HepG2 (cell line): ENCODE data around the gene RHBDD2. TPM values are rescaled to one million over a fixed set of nuclear protein-coding genes. Genes with fewer than 3 reads are reported as not detected.

Experiments
- ELF3 ChIP-seq: IDR thresholded peaks from 2 replicates; pipeline ENCODE4 v1.6.1; 2016; ENCODE audit warnings: missing genetic modification reagents, missing compliant biosample characterization
- GATA4 ChIP-seq: sonication (generic); IDR thresholded peaks from 2 replicates; pipeline ENCODE4 v1.6.1; 2016; ENCODE audit warnings: antibody characterized with exemption, low read depth, borderline replicate concordance
- HCFC1 ChIP-seq: fragments of 150-350 bp; IDR thresholded peaks from 2 replicates; pipeline ENCODE4 v1.6.1; 2014; ENCODE audit warnings: low read depth, low read length
- HDAC1 ChIP-seq: sonication (generic); formaldehyde crosslinking; IDR thresholded peaks from 2 replicates; pipeline ENCODE4 v1.5.1; 2020; ENCODE audit warnings: mild to moderate bottlenecking, missing genetic modification reagents
- HINFP ChIP-seq: sonication (generic); formaldehyde crosslinking; IDR thresholded peaks from 2 replicates; pipeline ENCODE4 v1.4.0; 2020; ENCODE audit warnings: low read depth, mild to moderate bottlenecking, missing genetic modification reagents
- HMG20B ChIP-seq: conservative IDR thresholded peaks from 2 replicates; pipeline ENCODE4 v1.6.1; 2016; ENCODE audit warnings: missing genetic modification reagents, missing compliant biosample characterization
- HOMEZ ChIP-seq: IDR thresholded peaks from 2 replicates; pipeline ENCODE4 v1.6.1; 2016; ENCODE audit warnings: low read depth
- HOXD1 ChIP-seq: sonication (generic); formaldehyde crosslinking; IDR thresholded peaks from 2 replicates; pipeline ENCODE4 v1.5.0; 2020; ENCODE audit warnings: missing genetic modification reagents
- NFE2L2 ChIP-seq: fragments of 150-350 bp; IDR thresholded peaks from 2 replicates; pipeline ENCODE4 v1.6.1; 2014; ENCODE audit warnings: low read length
- NR2C2 ChIP-seq: sonication (generic); formaldehyde crosslinking; IDR thresholded peaks from 2 replicates; pipeline ENCODE4 v1.4.0; 2020; ENCODE audit warnings: missing genetic modification reagents, mild to moderate bottlenecking, moderate library complexity, borderline replicate concordance
- PATZ1 ChIP-seq: sonication (generic); formaldehyde crosslinking; IDR thresholded peaks from 2 replicates; pipeline ENCODE4 v1.4.0; 2020; ENCODE audit warnings: missing genetic modification reagents
- RBM22 ChIP-seq: fragments of 200-400 bp; formaldehyde crosslinking; optimal IDR thresholded peaks from 2 replicates; pipeline ENCODE3; 2017; ENCODE audit warnings: mild to moderate bottlenecking, low read length, moderate library complexity
- ZBTB21 ChIP-seq: sonication (generic); formaldehyde crosslinking; IDR thresholded peaks from 2 replicates; pipeline ENCODE4 v1.4.0; 2020; ENCODE audit warnings: missing genetic modification reagents
- ZMYM2 ChIP-seq: sonication (generic); formaldehyde crosslinking; IDR thresholded peaks from 2 replicates; pipeline ENCODE4 v1.8.0; 2022; ENCODE audit warnings: mild to moderate bottlenecking, missing genetic modification reagents
- ZNF207 ChIP-seq: fragments of 450-650 bp; IDR thresholded peaks from 2 replicates; pipeline ENCODE4 v1.6.1; 2016; ENCODE audit warnings: antibody characterized with exemption, borderline replicate concordance
- ZNF224 ChIP-seq: sonication (generic); formaldehyde crosslinking; IDR thresholded peaks from 2 replicates; pipeline ENCODE4 v1.5.0; 2020; ENCODE audit warnings: mild to moderate bottlenecking, missing genetic modification reagents
- ZNF24 ChIP-seq: fragments of 450-650 bp; IDR thresholded peaks from 2 replicates; pipeline ENCODE4 v1.6.1; 2017; ENCODE audit warnings: antibody characterized with exemption, mild to moderate bottlenecking
- ZNF83 ChIP-seq: sonication (generic); formaldehyde crosslinking; IDR thresholded peaks from 2 replicates; pipeline ENCODE4 v1.4.0; 2020; ENCODE audit warnings: missing genetic modification reagents, mild to moderate bottlenecking, borderline replicate concordance
- polyA plus RNA-seq, 8 experiments: library from polyadenylated mRNA; depleted of rRNA in 3 of 8; stranded (reverse) in 7 of 8; unstranded in 1 of 8; fragments of >200 nt; fragmentation: Illumina TruSeq in 4 of 8; extraction: Trizol in 4 of 8; gene quantifications; 2 replicates each; pipeline versions ENCODE4 v1.2.1 to v1.2.3, GENCODE V29; 2011 to 2016; ENCODE audit warnings: low read depth in 4 of 8, missing spikeins in 1 of 8, mixed read lengths in 1 of 8; ENCODE audit not compliant: insufficient read depth in 1 of 8
- total RNA-seq, 5 experiments: library from RNA; depleted of rRNA; stranded (reverse); fragments of >200 nt; fragmentation: Illumina TruSeq; extraction: Trizol; gene quantifications; 2 replicates each; pipeline ENCODE4 v1.2.3, GENCODE V29; 2016; ENCODE audit warnings: low read depth in 1 of 5
- TF ChIP-seq, protein P1 (sequence below): sonication (generic); formaldehyde crosslinking; IDR thresholded peaks from 2 replicates; pipeline ENCODE4 v1.4.0; 2020; ENCODE audit warnings: missing genetic modification reagents
- TF ChIP-seq, protein P2 (sequence below): sonication (generic); formaldehyde crosslinking; conservative IDR thresholded peaks from 2 replicates; pipeline ENCODE4 v1.4.0; 2020; ENCODE audit warnings: missing genetic modification reagents

The RHBDD2 gene
- total and polyA plus RNA-seq, 2 of the 13 experiments (the other 11 are each of a cell fraction or from before 2014, with no cell fraction given) = 23.1 to 26.4 TPM

DNA sequence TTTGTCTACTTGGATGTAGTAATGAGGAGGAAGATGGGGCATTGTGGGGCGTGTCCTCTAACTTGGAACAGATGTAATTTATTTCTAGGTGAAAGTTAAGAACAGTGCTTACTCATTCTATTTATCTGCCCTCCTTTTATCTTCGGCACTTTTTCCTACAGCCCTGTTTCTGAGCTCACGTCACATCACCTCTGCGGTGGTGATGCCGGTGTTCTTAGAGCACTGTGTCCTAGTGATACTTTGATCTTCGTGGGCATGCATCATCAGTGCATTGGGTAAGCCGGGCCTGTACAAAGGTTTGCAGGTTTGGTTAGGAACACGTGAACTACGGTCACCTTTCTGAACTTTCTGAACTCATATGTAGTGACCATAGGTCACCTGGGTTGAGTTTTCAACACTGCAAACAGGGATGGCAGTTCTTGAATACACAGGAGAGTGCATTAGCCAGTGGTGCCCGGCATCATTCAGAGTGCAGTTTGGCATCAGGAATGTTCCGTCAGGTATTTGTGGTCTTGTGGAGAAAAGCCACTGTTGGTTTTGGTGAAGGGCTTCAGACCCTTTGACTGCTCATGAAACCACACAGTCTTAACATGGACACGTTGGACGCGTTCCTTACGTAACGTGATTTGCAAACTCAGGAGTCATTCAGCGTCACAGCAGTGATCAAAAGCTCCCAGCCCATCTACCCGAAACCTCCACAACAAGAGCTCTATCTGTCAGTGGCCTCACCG, 41.8 kb downstream of the RHBDD2 start (continued):
- TF ChIP-seq NR2C2 (CRISPR knock-in tag) = peak; percentile 92
- peak; percentile 65 for TF ChIP-seq PATZ1 (CRISPR knock-in tag)
- TF ChIP-seq, protein P1, sequence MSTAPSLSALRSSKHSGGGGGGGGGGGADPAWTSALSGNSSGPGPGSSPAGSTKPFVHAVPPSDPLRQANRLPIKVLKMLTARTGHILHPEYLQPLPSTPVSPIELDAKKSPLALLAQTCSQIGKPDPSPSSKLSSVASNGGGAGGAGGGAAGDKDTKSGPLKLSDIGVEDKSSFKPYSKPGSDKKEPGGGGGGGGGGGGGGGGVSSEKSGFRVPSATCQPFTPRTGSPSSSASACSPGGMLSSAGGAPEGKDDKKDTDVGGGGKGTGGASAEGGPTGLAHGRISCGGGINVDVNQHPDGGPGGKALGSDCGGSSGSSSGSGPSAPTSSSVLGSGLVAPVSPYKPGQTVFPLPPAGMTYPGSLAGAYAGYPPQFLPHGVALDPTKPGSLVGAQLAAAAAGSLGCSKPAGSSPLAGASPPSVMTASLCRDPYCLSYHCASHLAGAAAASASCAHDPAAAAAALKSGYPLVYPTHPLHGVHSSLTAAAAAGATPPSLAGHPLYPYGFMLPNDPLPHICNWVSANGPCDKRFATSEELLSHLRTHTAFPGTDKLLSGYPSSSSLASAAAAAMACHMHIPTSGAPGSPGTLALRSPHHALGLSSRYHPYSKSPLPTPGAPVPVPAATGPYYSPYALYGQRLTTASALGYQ (CRISPR knock-in tag) = peak; percentile 97
- no peak for TF ChIP-seq ZNF207
- TF ChIP-seq, protein P2, sequence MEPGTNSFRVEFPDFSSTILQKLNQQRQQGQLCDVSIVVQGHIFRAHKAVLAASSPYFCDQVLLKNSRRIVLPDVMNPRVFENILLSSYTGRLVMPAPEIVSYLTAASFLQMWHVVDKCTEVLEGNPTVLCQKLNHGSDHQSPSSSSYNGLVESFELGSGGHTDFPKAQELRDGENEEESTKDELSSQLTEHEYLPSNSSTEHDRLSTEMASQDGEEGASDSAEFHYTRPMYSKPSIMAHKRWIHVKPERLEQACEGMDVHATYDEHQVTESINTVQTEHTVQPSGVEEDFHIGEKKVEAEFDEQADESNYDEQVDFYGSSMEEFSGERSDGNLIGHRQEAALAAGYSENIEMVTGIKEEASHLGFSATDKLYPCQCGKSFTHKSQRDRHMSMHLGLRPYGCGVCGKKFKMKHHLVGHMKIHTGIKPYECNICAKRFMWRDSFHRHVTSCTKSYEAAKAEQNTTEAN (CRISPR knock-in tag) = peak; percentile 77
- TF ChIP-seq ZNF24 = 0 out of 2 replicates have a peak, but pooled peaks have one; percentile 15
- peak; percentile 77; the same call in 1 of the 2 replicates for TF ChIP-seq HOXD1 (CRISPR knock-in tag)
- peak; percentile 97 for TF ChIP-seq HDAC1 (CRISPR knock-in tag)
- peak; percentile 73 for TF ChIP-seq NFE2L2
- peak; percentile 97 for TF ChIP-seq ZMYM2
- TF ChIP-seq ZNF83 (CRISPR knock-in tag) = no peak
- peak; percentile 67 for TF ChIP-seq HMG20B (CRISPR knock-in tag)
- peak; percentile 76 for TF ChIP-seq GATA4
- peak; percentile 33 for TF ChIP-seq RBM22
- TF ChIP-seq ELF3 (CRISPR knock-in tag) = peak; percentile 87; the same call in 1 of the 2 replicates
- peak; percentile 73 for TF ChIP-seq HOMEZ
- TF ChIP-seq ZBTB21 (CRISPR knock-in tag) = peak; percentile 96
- TF ChIP-seq HINFP = 0 out of 2 replicates have a peak, but pooled peaks have one; percentile 36
- TF ChIP-seq HCFC1 = no peak
- TF ChIP-seq ZNF224 (CRISPR knock-in tag) = 0 out of 2 replicates have a peak, but pooled peaks have one; percentile 28
